ENCODE data around the gene PTPRM. TPM values are rescaled to one million over a fixed set of nuclear protein-coding genes. Genes with fewer than 3 reads are reported as not detected.
"Not testable (repeated sequence)": the region's sequence is repeated elsewhere in the genome, so short reads cannot be mapped to it uniquely, and the experiment has no call there.

The PTPRM gene
- total RNA-seq, 2 donors from 2014 or later = 51.4 to 75.5 TPM

DNA sequence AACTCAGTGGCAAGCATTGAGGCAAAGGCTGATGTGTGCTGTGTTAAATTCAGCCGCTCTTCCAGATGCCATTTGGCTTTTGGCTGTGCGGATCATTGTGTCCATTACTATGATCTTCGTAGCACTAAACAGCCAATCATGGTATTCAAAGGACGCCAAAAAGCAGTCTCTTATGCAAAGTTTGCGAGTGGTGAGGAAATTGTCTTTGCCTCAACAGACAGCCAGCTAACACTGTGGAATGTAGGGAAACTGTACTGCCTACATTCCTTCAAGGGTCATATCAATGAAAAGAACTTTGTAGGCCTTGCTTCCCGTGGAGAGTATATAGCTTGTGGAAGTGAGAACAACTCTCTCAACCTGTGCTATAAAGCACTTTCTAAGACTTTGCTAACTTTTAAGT, 846.6 kb downstream of the PTPRM start:
- intact Hi-C loops (cut with DNase I) = no loop called here
- DNase-seq (no peak), ATAC-seq (no peak)

DNA sequence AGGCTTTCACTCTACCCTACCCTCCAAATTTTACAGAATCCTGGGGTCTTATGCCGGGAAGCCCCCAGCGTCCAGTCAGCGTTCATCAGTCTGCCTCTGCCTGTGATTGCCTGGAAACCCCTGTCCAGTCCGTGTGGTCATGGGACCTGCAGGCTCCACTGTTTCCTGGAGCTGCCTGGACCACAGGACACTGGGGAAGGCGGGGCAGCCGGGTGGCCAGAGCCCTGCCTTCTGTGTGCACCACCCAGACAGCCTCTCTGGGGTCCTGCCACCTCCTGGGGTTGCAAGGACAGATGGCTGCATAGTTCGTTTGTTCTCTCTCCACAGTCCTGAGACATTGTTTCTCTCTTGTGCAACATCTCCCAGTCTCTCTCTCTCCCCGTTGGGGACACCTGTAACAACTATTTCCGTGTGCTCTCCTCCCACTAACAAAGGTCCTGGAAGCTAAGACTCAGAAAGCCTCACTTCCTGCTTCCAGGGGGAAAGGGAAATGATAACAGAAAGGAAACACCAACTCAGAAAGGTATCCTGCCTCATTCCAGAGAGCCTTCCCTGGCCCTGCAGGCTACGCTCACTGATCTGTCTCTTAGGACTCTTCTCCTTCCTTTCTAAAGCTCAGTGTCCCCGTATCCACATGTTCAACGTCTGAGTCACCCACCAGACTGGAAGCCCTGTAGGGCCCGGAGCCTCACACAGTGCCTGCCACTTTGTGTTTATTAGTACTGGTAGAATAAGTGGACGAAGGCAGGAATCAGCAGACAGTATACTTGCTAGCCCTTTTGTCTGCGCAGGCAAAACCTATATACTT, 849.3 kb downstream of the PTPRM start:
- DNase-seq = no peak
- intact Hi-C loops (cut with DNase I) = no loop called here
- ATAC-seq = peak in 1 of 2 donors; percentile 11

DNA sequence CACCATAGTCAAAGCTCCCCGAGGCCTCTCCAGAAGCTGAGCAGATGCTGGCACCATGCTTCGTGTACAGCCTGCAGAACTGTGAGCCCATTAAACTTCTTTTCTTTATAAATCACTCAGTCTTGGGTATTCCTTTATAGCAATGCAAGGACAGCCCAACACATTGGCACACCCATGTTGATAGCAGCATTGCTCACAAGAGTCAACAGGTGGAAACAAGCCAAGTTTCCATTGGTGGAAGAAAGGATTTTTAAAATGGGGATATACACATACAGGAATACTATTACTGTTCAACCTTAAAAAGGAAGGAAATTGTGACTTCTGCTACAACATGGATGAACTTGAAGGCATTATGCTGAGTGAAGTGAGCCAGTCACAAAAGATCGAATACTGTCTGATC, 855.3 kb downstream of the PTPRM start:
- intact Hi-C loops (cut with DNase I) = no loop called here
- ATAC-seq (no peak), DNase-seq (no peak)

DNA sequence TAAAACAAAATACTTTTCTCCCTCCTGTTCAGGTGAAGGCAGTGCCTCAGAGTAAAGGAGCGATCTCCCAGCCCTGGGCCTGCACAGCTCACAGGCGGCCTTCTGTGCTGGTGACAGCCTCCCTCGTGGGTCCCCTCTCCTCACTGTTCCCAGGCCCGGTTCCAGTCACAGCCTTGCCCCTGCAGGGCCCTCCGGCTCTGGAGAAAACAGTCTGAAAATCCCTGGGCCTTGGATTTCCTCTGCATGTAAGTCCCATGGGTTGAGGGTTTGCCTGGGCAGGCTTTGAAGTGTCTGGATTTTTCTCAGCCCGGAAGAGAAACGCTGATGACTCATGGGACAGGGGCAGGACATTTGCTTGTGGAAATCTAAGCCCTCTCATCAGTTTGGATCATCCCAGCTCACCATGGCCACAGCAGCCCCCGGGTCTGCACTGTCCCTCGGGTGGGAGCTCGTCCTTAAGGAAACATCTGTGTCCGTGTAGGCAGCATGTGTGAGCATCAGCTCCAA, 856.0 kb downstream of the PTPRM start:
- ATAC-seq (peak in 1 of 2 donors; percentile 45), DNase-seq (no peak)
- intact Hi-C loops (cut with DNase I) = no loop called here

DNA sequence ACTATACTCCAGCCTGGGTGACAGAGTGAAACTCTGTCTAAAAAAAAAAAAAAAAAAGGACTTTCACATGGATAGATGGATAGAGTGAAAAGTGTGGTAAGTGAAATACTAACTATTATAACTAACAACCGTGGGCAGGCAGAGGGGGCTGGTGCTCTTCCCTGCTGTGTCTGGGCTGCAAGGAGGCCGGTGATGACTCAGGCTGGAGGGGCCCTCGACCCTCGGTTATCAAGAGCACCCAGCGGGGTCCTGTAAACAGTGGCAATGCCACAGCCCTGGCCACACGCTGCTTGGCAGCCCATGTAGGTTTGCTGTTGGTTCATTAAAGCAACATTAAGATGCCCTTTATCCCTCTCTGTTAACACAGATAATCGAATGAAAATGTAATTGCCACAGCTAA, 857.4 kb downstream of the PTPRM start:
- intact Hi-C loops (cut with DNase I) = no loop called here
- DNase-seq (no peak), ATAC-seq (no peak)

DNA sequence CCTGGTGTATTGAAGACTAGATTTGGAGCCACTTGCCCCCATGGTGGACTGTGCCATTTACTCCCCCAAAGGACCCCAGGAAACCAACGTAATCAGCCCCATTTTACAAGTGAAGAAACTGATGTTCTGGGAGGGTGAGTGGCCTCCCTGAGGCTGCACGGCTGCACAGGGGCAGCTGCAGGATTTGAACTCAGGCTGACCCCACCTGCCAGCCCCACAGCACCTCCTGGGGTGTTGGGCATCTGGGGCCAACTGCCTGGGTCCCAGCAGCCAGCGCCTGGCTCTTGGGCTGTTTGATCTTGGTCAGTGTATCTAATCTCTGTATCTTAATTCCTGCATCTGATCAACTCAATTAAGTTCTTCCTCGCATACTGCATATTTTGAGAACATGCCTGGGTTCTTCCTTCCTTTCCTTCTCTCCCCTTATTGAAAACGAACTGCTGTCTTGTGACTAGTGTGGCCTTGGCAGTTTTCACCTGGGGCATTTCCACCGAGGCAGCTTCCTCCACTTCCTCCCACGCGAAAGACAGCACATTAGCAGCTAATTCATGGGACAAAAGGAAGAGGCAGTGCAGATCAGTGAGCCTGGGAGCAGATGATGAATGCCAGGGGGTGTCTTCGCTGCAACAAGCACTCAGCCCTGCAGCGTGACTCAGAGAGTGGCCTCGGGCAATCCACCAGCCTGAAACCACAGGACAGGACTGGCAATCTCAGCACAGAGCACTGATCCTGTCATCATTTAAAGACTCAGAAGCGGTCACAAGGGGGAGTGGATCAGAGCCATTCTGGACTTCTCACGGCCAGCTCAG, 858.0 kb downstream of the PTPRM start:
- DNase-seq = no peak
- ATAC-seq = no peak
- intact Hi-C loops (cut with DNase I) = no loop called here

DNA sequence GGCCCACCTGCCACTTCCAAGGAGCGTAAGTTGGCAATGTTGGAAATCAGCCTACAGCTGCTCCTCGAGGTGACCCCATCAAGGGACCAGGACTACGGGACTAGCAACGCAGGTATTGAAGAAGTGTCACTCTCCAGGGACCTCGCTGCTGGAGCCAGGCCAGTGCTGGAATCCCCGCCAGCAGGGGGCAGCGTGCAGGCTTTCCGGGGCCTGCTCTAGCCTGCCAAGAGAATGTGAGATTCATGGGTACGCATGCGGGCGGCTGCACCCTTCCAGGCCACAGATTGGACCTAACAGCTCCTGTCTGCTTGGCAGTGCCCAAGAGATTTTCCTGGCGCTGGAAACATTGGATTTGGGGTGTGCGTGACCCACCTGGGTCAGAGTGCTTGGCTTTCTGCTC, 859.3 kb downstream of the PTPRM start:
- no peak for ATAC-seq
- DNase-seq = no peak
- intact Hi-C loops (cut with DNase I) = no loop called here

DNA sequence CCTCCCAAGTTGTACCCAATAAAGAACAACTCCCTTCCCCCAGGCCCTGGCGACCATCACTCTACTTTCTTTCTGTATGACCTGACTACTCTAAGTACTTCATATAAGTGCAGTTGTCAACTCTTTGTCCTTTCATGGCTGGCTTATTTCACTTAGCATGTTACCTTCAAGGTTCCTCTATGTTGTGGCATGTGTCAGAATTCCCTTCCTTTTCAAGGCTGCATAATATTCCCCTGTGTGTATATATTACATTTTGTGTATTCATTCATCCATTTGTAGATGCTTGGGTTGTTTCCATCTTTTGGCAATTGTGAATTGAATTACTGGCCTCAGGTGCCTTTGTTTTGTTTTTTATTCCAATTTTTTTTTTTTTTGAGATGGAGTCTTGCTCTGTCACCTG, 860.2 kb downstream of the PTPRM start:
- ATAC-seq (no peak), DNase-seq (no peak)
- intact Hi-C loops (cut with DNase I) = no loop called here

DNA sequence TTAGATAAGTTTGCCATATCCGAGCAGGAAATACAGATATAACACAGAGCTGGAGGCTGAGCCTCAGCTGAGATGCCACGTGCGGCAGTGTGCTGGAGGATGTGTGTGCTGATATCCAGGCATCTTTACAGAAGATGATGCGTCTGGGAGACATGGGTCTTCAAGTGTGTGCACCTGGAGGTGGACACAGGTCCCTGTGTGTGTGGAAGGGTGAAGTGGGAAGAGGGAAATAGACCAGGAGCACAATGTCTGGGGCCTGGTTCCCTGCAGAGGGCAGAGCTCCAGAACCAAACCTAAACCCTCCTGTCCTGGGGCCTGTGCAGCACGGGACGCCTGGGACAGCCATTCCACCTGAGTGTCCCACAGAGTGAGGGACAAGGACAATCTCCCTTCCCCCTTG, 861.8 kb downstream of the PTPRM start:
- ATAC-seq (no peak), DNase-seq (no peak)
- intact Hi-C loops (cut with DNase I) = no loop called here

DNA sequence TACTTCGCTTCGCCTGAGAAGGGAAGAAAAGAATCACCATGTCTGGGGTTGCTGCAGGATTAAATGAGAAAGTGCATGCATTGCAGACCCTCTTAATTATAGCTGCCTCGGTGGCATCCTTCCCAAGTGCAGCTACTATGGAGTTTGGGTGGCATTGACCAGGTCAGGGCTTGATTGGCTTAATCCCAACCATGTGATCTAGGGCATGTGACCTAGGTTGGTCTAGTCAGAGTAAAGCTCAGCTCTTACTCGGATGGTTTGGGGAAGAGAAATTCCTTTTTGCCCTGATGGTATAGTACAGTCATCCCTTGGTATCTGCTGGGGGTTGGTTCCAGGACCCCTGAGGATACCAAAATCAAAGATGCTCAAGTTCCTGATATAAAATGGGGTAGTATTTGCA, 863.9 kb downstream of the PTPRM start:
- intact Hi-C loops (cut with DNase I) = no loop called here
- DNase-seq = no peak
- ATAC-seq = no peak

DNA sequence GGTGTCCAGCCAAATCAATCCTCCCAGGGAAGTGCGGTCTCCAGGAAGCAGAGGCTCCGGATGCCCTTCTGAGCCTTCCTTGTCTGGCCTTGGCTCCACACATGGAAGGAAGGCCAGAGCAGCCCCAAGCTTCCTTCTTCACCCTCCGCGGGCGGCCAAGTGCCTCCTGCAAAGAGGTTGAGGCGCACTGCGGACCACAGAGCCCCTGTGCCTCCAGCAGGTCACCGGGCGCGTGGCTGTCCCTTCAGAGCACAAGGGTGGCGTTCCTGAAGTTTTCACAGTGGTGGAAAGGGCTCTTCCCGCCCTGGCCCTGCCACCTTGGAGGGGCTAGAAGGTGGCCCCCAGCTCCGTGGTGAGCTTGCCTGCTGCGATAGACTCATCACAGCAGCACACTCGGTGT, 866.2 kb downstream of the PTPRM start:
- ATAC-seq (no peak), DNase-seq (no peak)

DNA sequence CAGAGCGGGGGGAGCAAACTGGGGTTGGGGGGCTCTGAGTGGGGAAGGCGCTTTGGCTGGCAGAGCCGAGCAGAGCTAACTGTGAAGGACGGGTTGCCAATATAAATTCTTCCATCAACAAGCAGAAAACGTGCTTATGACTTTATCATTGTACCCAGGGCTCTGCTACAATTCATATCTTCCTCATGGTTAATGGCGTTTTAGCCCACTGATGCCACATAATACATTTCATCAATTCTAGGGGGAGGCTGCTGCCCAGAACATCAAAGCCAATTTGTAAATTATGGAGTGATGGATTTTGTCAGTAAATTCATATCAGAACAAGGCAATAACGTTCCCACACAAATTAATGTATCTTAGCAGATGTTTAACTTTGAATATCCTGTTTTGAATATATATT, 866.7 kb downstream of the PTPRM start:
- intact Hi-C loops (cut with DNase I) = no loop called here
- DNase-seq (no peak), ATAC-seq (no peak)

More for the DNA sequence above, 866.2 kb downstream of the PTPRM start:
- intact Hi-C loops (cut with DNase I) = no loop called here

DNA sequence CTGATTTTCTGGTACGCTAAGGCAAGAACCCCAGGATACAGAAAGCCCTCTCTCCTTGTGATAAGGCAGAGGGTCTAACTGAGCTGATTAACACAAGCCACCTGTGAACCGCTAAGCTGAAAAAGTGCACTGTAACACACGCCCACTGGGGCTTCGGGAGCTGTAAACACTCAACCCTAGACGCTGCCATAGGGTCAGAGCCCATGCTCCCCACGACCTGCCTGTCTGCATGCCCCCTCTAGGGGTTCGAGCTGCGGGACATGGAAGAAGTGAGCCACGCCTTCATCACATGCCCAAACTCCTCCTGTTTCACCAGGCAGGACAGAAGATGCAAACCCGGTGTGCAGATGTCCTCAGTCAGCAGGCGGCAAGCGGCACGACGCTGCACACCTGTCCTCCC, 868.3 kb downstream of the PTPRM start:
- no peak for DNase-seq
- ATAC-seq = no peak
- intact Hi-C loops (cut with DNase I) = no loop called here

DNA sequence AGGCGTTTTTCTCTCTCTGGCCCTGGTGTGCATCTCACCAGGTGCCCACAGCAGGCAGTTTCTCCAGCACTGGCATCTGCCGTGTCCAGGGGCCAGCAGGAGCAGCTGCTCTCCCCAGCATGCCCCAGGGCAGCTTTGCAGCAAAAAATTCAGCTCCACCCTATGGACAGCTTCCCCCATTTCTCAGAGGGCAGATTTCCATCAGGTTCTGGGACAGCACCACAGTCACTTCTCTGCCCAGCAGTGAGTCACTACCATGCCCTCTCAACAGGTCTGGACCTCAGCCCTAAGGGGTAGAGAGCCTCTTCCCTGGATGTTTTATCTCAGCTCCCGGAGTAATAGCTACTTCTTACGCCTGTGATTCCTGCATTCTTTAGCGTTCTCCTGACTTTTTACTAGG, 871.9 kb downstream of the PTPRM start:
- ATAC-seq (no peak), DNase-seq (no peak)
- intact Hi-C loops (cut with DNase I) = no loop called here

DNA sequence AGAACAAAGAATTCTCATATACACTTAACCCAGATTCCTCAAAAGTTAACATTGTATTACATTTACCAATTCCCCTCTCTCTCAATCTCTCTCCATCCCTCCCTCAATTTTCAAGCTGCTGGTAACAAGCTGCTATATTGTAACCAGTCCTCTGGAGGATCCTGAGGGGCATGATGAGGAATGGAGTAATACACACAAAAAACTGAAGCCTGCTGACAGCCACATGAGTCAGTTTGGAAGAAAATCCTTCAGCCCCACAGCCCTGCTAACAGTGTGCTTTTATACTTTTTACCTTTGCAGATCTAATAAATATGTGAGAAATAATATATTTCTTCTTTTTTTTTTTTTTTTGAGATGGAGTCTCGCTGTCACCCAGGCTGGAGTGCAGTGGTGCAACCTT, 876.4 kb downstream of the PTPRM start:
- DNase-seq = no peak
- no peak for ATAC-seq
- intact Hi-C loops (cut with DNase I) = no loop called here

DNA sequence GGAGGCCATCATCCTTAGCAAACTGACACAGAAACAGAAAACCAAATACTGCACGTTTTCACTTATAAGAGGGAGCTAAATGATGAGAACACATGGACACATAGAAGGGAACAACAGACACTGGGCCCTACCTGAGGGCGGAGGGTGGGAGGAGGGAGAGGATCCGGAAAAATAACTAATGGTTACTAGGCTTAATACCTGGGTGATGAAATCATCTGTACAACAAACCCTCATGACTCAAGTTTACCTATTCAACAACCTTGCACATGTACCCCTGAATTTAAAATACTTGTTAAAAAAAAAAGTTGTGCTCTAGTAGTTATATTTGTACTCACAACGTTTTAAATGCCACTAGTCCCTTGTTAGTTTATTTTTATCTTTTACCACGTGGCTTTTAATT, 879.8 kb downstream of the PTPRM start:
- DNase-seq; ATAC-seq; intact Hi-C loops (cut with DNase I): not testable (repeated sequence)

DNA sequence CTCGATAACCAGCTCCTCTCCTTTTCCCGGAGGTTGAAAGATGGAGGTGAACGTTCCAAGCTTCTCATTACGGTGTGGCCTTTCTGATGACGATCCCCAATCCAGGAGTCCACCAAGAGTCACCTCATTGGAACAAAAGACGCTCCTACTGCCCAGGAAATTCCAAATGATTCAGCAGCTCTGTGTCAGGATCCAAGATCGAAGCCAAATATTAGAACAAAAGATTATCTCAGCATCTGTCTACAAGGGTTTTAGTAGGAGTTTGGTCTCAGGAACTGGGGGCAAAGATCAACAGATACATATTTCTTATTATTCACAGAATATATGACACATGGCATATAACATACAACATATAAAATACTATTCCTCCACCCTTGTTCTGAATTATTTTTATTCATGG, 881.0 kb downstream of the PTPRM start:
- ATAC-seq (no peak), DNase-seq (no peak)
- intact Hi-C loops (cut with DNase I) = no loop called here

DNA sequence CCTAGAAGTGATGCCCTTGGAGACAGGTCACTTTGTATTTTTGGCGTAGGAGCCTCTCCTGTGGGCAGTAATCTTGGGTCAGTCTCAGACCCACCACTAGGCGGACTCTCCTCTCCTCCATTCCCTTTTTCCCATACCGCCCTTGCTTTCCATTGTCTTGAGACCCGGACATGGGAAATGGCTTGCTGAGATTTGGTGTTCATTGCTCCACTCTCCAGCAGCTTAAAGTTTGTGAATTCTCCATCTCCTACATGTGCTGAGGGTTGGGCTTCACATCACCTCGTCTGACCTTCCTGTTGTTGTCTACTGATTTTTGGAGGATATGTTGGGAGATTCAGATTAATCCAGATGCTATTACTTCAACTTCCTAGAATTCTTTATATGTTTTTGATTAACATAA, 882.9 kb downstream of the PTPRM start:
- DNase-seq (no peak), ATAC-seq (peak in 1 of 2 donors; percentile 41)
- intact Hi-C loops (cut with DNase I) = no loop called here

DNA sequence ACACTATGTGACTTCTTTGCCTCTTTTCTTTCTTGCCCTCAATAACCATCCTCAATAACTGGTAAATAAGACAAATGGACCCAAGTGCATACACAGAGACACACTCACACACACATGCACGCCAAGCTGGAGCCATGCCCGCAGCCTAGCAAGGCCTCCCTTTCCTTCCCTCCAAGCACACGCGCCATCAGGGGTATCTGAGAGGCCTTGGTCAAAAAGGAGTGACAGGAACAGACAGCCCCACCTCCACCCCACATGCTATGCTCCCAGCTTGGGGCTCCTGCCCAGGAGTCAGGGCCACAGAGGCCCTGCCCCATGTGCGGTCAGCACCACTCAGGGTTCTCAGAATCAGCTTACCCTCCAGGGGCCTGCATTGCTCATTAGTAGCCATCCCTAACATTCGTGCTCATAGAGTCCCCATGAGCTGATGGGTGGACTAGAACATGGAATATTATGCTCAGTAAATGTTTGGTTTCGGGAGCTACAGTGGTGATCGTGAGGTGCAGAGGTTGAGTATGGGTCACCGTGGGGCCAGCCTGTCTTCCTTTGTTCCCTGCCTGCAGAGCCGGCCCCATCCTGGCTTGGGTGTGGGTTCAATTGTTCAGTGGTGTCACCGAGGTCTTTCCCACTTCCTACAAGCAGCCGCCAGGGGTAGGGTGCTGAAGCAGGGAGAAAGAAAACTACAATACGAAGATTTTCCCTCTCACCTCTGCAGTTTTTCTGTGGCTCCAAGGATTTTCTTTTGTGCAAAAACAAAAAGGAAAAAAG, 884.0 kb downstream of the PTPRM start:
- ATAC-seq (peak in 1 of 2 donors; percentile 44), DNase-seq (no peak)
- intact Hi-C loops (cut with DNase I) = no loop called here

DNA sequence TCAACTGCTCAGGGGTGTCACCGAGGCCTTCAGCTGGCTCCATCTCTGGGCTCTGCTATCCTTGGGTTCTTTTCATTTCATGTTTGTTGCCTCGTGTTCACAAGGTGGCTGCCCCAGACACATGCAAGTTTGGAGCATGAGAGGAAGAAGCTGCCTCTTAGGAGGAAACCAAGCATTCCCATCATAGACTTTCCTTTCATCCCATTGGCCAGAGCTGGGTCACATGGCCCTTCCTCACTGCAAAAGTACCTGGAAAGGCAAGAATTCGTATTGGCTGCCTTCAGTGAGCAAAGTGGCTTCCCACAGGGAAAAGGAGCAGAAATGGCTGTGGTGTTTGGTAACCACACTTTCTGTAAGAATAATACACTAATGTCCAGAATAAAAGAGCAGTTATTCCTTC, 886.4 kb downstream of the PTPRM start:
- no peak for ATAC-seq
- intact Hi-C loops (cut with DNase I) = no loop called here
- no peak for DNase-seq
